GM21528 (cell line): ENCODE measurements around the gene LAMB1.

Experiments used
- ATAC-seq: cut with Tn5 transposase; IDR thresholded peaks from one replicate; pipeline ENCODE4 v1.9.1; 2021; ENCODE audit warnings: mild to moderate bottlenecking, moderate library complexity; ENCODE audit not compliant: unreplicated experiment, low FRiP score

The LAMB1 gene

GRCh38 chr7:107951896-107952295, 51.1 kb downstream of the LAMB1 start:
- no peak for ATAC-seq

GRCh38 chr7:107951172-107951787, 51.7 kb downstream of the LAMB1 start:
- ATAC-seq: no peak

- no peak for ATAC-seq
Measured at GRCh38 chr7:107949443-107949935, 53.5 kb downstream of the LAMB1 start.

GRCh38 chr7:107948645-107949442, 54.1 kb downstream of the LAMB1 start:
- ATAC-seq: no peak

GRCh38 chr7:107946881-107947280, 56.1 kb downstream of the LAMB1 start:
- ATAC-seq: no peak

GRCh38 chr7:107946451-107946850, 56.5 kb downstream of the LAMB1 start:
- no peak for ATAC-seq

- no peak for ATAC-seq
Measured at GRCh38 chr7:107945332-107945731, 57.6 kb downstream of the LAMB1 start.

GRCh38 chr7:107944411-107945169, 58.4 kb downstream of the LAMB1 start:
- no peak for ATAC-seq

- ATAC-seq: no peak
Measured at GRCh38 chr7:107943018-107943417, 59.9 kb downstream of the LAMB1 start.

- no peak for ATAC-seq
Measured at GRCh38 chr7:107940951-107941350, 62.0 kb downstream of the LAMB1 start.

GRCh38 chr7:107939573-107940489, 63.1 kb downstream of the LAMB1 start:
- ATAC-seq: no peak

- ATAC-seq: no peak
Measured at GRCh38 chr7:107938456-107939250, 64.3 kb downstream of the LAMB1 start.

- no peak for ATAC-seq
Measured at GRCh38 chr7:107937531-107937930, 65.4 kb downstream of the LAMB1 start.

GRCh38 chr7:107936312-107936711, 66.6 kb downstream of the LAMB1 start:
- no peak for ATAC-seq

GRCh38 chr7:107934991-107935770, 67.8 kb downstream of the LAMB1 start:
- no peak for ATAC-seq

- ATAC-seq: no peak
Measured at GRCh38 chr7:107933386-107934013, 69.5 kb downstream of the LAMB1 start.

GRCh38 chr7:107932805-107933204, 70.2 kb downstream of the LAMB1 start:
- no peak for ATAC-seq
